Amygdala (tissue), 56 donors: ENCODE measurements around the gene EBP.
"Not testable (repeated sequence)": the region's sequence is repeated elsewhere in the genome, so short reads cannot be mapped to it uniquely, and the experiment has no call there.

Source experiments
- DNase-seq, 56 donors: peaks; one replicate each; lab custom pipeline; 2025; lab: John Stamatoyannopoulos, UW

The EBP gene

DNA sequence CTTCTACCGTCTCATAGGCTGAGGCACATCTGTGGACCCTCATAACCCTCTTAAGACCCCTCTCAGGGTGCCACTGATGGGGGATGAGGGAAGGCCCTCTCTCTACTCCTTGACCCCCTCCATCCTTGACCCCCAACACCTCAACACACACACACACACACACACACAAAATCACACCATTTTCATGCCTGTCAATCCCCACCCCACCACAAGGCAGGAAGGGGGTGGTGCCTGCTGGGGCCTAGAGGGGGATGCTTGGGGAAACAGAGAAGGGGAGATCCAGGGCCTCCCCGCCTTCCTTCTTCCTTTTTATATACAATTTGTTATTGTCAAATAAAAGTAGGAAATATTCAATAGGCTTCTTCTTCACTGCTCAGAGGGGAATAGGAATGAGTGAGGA lies 1.2 kb upstream of the EBP start:
- no peak for DNase-seq

DNA sequence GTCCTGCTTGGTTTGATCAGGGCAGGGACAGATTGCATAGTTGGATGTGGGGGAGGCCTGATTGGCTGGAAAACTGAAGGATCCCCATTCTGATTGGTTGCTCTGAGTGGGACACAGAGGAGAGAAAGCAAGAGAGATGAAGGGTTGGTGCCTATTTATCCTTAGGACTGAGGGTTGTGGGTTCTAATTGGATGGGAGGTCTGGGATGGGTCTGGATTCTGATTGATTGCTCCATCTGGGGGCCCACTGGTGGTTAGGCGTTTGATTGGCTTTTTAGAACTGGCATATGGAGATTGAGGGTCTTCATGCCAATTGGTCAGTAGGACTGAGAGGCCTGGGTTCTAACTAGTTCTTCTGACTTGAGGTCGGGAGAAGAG lies 644 bp upstream of the EBP start:
- DNase-seq, result peak in 11 of 56 donors; percentile 0 to 23 (median 7)

DNA sequence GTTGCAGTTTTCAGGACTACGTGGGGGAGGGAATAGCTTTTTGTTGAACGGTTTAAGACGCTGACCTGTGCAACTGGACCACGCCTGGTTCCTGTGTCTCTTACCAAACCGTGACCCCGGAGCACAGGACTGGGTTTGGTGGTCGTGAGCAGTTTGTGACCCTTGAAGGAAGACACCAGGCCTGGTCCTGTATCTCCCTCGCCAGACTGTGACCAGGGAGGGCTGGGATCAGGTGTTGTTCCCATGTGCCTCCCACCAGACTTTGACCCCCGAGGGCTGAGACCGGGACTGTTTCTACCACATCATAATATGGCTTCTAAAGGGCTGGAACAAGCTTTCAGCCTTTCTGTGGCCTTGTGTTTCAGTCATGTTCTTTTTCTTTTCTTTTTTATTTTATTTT lies 683 bp downstream of the EBP start:
- DNase-seq, result no peak

DNA sequence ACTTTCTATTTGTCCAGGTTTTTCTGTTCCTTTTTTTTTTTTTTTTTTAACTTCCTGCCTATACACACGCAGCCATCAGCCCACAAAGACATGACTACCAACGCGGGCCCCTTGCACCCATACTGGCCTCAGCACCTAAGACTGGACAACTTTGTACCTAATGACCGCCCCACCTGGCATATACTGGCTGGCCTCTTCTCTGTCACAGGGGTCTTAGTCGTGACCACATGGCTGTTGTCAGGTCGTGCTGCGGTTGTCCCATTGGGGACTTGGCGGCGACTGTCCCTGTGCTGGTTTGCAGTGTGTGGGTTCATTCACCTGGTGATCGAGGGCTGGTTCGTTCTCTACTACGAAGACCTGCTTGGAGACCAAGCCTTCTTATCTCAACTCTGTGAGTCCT lies 2.1 kb downstream of the EBP start:
- DNase-seq, result no peak

DNA sequence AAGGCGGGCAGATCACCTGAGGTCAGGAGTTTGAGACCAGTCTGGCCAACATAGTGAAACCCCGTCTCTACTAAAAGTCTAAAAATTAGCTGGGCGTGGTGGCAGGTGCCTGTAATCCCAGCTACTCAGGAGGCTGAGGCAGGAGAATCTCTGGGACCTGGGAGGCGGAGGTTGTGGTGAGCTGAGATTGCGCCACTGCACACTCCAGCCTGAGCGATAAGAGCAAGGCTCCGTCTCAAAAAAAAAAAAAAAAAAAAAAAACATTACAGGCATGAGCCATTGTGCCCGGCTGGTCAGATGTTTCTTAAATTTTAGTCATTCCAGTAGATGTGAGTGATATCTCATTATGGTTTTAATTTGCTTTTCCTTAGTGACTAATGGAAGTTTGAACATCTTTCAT lies 4.2 kb downstream of the EBP start:
- not testable (repeated sequence) for DNase-seq

DNA sequence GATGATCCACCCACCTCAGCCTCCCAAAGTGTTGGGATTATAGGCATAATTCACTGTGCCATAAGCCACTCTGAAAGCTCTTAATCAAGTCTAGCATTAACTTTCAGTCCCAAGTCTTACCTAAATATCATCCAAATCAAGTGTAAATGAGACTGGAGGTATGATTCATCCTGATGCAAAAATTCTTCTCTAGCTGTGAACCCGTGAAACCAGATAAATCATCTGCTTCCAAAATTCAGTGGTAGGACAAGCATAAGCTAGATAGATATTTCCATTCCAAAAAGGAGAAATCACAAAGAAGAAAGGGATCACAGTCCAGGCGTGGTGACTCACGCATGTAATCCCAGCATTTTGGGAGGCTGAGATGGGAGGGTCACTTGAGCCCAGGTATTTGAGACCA lies 9.1 kb downstream of the EBP start:
- no peak for DNase-seq

DNA sequence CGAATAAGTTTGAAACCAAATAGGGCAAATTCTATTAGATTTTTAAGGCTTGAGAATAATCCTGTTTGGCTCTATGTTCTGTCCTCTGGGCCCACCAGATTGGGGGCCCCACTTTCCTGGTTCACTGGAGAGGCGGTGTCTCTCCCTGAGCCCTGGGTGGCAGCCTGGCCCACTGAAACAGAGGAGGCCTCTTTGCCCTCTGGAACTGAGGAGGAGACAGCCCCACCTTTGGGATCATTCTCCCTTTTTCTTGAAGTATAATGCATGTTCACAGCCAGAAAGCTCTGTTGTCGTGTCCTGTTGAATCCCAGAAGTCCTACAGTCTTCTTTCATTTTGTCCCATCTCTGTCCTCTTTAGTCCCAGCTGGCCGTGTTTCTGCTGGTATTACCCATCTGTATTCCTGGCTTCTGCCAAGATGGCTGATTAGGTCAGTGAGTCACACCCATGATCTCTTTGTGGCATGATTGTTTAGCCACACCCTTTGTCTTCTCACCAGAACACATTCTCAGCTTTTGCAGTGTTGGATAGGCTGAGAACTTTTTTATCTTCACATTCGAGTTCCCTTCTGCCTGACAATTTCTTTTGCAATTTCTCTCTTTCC lies 9.9 kb downstream of the EBP start:
- DNase-seq, result peak in 1 of 56 donors; percentile 3

DNA sequence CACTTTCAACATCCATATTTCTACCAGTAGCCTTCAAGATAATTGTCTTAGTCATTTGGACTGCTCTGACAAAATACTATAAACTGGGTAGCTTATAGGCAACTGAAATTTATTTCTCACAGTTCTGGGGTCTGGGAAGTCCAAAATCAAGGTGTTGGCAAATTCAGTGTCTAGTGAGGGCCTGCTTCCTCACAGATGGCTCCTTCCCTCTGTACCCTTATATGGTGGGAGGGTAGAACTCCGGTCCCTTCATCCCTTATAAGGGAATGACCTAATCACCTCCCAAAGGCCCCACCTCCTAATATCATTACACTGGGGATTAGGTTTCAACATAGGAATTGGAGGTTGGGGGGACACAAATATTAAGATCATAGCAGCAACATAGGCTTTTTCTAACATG lies 10.6 kb downstream of the EBP start:
- no peak for DNase-seq

DNA sequence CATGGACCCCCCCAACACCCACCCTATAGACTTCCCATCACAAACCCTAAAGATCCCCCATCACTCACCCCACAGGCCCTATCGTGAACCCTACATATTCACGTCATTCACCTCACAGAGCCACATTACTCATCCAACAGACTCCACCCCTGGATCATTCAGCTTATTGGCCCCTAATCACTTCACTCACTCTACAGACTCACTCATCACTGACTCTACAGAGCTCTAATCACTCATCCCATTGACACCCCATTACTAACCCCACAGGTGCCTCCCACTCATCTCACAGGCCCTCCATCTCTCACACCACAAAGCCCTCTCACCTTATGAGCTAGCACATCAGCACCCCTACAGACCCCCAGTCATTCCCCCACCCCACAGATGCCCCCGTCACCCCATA lies 11.6 kb downstream of the EBP start:
- no peak for DNase-seq

DNA sequence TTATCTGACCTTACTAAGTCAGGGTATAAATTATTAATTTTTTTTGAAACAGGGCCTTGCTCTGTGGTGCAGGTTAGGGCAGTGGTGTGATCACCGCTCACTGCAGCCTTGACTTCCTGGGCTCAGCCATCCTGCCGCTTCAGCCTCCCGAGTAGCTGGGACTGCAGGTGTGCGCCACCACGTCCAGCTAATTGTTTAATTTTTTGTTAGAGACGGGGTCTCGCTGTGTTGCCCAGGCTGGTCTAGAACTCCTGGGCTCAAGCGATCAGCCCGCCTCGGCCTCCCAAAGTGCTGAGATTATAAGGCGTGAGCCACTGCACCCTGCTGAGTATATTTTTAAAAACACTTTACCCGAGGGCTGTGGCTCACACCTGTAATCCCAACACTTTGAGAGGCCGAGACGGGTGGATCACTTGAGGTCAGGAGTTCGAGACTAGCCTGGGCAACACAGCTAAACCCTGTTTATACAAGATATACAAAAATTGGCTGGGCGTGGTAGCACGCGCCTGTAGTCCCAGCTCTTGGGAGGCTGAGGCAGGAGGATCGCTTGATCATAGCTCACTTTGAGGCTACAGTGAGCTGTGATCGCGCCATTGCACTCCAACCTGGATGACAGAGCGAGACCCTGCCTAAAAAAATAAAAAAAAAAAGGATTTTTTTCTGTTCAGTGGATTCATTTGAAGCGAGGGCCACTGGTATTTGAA lies 17.2 kb downstream of the EBP start:
- no peak for DNase-seq

DNA sequence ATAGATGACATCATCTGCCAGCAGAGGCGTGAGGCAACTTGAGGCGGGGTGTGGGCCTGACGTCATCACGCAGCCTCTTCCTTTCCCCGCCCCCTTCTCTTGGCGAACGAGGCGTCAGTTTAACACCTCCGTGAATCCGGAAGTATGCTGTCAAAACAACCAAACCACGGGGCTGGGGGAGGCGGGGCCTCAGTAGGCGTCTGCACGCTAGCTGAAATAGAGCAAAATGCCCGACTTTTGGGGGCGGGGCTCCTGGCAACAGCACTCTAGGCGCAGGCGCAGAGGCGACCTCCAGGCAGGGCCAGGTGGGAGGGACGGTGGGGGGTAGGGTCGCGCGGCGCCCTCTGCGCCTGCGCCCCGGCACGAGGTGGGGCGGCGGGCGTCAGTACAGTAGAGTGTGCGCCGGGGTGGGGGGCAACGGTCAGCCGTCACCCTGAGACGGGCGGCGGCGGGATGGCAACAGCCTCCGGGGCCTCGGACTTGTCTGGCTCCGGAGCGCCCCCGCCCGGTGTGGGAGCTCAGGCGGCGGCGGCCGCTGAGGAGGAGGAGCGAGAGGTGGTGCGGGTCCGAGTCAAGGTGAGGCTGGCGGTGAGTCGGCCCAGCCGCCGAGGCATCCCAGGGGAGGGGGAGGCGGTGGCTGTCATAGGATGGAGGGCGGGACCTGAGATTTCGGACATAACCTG lies 17.9 kb downstream of the EBP start, which contains the start of gene TBC1D25:
TSS of gene TBC1D25 (plus strand) at position 370 of the 683 bp plus-strand sequence. CDS start at position 454, 84 bp downstream.
- DNase-seq, result peak; percentile 23 to 95 (median 87)

DNA sequence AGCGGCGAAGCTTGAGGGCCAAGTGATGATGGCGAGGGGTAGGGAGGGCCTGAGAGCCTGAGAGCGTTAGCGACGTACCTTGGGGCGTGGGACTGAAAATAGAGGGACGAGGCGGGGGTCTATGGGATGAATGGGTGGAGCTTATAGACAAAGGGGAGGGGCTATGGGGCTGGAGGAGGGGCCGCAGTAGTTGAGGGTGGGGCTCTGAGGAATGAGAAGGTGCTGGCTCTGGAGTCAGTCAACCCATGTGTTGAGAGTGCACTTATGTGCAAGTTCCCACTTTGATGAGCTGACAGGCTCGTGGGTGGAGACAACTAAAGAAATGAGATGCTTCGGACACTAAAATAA lies 18.4 kb downstream of the EBP start:
- peak in 17 of 56 donors; percentile 1 to 71 (median 19) for DNase-seq

DNA sequence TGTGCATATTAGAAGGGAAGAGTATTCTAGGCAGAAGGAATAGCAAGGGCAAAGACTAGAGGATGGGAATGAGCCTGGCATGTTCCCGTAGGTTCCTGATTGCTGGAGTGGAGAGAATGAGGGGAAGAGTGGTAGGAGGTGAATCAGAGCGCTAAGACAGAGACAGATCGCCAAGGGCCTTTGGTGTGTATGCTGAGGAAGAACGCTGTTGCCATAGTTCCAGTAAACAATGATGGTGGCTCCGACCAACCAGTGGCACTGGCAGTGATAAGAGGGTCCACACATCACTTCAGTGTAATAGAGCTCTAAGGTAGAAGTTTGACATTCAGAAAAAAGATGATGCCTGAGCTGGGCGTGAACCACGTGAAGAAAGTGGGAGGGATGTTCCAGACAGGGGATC lies 18.9 kb downstream of the EBP start:
- DNase-seq, result no peak

DNA sequence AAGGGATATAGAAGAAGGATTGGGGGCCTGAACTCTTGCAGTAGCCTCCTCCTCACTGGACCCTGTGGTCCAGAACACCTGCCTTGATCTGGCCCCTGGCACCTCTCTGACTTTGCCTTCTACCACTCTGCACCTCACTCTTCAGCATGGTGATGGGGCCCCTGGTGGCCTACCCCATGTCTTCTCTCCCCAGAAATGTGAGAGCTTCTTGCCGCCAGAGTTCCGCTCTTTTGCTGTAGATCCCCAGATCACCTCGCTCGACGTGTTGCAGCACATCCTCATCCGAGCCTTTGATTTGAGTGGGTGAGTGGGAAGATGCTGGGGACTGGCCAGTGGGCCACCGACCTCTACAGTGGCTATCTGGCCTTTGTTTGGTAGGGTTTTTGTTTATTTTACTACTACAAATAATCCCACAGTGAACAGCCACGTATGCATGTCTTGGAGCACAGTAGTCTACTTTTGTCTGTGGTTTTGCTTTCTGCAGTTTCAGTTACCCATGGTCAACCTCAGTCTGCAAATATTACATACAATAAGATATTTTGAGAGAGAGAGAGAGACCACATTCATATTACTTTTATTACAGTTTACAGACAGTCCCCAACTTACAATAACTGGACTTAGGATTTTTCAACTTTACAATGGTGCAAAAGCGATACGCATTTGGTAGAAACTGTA lies 19.7 kb downstream of the EBP start:
- DNase-seq, result no peak

DNA sequence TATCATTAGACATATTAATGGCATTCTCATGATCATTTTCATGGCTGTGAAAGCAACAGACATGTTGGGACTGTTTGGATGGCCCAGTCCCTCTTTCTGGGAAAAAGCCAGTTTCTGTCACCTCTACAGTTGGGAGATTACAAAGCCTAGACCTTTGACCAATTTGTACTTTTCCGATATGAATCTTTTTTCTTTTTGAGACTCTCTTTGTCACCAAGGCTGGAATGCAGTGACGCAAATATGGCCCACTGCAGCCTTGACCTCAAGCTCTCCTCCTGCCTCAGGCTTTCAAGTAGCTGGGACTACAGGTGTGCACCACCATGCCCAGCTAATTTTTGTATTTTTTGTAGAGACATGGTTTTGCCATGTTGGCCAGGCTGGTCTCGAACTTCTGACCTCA lies 27.3 kb downstream of the EBP start:
- no peak for DNase-seq

DNA sequence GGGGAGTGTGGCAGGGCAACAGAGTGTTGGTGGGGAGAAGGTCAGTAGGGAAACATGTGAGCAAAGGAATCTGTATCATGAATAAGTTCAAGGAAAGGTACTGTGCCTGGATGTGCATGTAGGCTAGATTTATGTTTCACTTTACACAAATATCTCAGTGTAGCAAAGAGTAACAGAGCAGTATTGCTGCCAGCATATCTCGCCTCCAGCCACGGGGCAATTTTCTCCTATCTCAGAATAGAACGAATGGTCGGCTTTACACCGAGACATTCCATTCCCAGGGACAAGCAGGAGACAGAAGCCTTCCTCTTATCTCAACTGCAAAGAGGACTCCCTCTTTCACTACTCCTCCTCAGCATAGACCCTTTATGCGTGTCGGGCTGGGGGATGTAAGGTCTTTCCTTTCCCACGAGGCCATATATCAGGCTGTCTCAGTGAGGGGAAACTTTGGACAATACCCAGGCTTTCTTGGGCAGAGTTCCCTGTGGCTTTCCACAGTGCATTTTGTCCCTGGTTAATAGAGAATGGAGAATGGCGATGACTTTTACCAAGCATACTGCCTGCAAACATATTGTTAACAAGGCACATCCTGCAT lies 34.2 kb downstream of the EBP start:
- DNase-seq, result not testable (repeated sequence)

DNA sequence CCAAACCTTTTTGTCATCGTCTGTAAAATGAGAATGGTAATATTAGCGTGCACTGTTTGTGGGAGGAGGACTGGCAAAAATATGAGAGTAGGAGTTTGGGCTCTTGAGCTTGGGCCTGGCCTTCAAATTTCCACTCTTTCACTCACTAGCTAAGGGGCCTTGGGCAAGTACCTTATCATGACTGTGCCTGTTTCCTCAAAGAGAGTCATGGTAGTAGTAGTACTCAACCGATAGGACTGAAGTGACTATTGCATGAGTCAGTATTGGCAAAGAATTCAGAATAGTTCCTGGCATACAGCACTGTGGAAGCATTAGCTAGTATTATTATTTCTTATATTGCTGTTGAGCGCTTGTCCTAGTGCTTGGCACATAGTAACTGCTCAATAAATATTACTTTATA lies 36.7 kb downstream of the EBP start:
- DNase-seq, result no peak

DNA sequence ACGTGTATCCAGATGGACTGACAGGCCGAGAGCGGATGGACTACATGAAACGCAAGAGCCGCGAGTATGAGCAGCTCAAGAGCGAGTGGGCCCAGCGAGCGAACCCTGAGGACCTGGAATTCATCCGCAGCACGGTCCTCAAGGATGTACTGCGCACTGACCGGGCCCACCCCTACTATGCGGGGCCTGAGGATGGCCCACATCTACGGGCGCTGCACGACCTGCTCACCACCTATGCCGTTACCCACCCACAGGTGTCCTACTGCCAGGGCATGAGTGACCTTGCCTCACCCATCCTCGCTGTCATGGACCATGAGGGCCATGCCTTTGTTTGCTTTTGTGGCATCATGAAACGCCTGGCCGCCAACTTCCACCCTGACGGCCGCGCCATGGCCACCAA lies 38.0 kb downstream of the EBP start:
- DNase-seq, result no peak

DNA sequence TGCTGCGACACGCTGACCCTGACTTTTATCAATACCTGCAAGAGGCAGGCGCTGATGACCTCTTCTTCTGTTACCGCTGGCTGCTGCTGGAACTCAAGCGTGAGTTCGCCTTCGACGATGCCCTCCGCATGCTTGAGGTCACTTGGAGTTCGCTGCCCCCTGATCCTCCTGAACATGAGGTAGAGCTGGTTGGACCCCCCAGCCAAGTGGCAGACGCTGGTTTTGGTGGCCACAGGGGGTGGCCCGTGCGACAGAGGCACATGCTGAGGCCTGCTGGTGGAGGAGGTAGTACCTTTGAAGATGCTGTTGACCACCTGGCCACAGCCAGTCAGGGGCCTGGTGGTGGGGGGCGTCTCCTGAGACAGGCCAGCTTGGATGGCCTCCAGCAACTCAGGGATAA lies 38.4 kb downstream of the EBP start:
- DNase-seq, result no peak

DNA sequence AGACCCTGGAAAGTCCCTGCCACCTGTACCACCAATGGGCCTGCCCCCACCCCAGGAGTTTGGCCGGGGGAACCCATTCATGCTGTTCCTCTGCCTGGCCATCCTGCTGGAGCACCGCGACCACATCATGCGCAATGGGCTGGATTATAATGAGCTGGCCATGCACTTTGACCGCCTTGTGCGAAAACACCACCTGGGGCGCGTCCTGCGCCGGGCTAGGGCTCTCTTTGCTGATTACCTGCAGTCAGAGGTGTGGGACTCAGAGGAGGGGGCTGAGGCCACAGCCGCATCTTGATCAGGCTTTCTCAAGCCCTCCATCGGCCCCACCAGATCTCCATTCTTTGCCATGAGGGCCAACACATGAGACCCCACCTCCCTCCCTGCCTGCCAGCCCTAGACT lies 39.1 kb downstream of the EBP start:
- no peak for DNase-seq

DNA sequence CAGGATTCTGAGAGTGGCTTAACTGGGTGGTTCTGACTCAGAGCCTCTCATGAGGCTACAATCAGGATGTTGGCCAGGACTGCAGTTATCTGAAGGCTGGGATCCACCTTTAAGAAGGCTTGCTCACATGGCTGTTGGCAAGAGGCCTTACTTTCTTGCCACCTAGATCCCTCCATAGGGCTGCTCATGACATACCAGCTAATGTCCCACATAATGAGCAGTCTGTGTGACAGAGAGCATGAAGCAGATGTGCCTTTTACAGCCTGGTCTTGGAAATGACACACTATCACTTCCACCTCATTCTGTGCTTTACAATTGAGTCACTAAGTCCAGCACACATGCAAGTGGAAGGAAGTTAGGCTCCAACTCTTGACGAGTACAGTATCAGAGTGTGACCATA lies 48.4 kb downstream of the EBP start:
- DNase-seq, result no peak
